Measurements from ENCODE around the gene HOXD3. TPM values are rescaled to one million over a fixed set of nuclear protein-coding genes. Genes with fewer than 3 reads are reported as not detected.

Gene HOXD3
- polyA plus RNA-seq, 3 donors: not detected

- H3K27me3 ChIP-seq (ENCODE audit: control insufficient read depth in 2 of 2, insufficient read depth in 2 of 2, low read length in 2 of 2): peaks cover 80 to 100% of the 10 kb centered on the region in 2 donors
- peak overlapping the region in 1 of 2 donors; percentile 69 for H3K4me3 Mint-ChIP-seq
- H3K9me3 ChIP-seq (replicated peaks in 1 of 2; ENCODE audit: control insufficient read depth in 1 of 2, insufficient read depth in 1 of 2, low read length in 2 of 2): peaks cover 4 to 45% of the 10 kb centered on the region in 2 donors
- 2% methylated on average over 19 of the region's 26 CpGs for WGBS (ENCODE audit: insufficient coverage)
- no peak for TF ChIP-seq CTCF (IDR thresholded peaks at IDR 0.05)
- H4K20me1 ChIP-seq (ENCODE audit: insufficient read depth, low read length): no peaks in the 10 kb centered on the region
- no peaks in the 10 kb centered on the region for H3K36me3 ChIP-seq (replicated peaks in 1 of 2; ENCODE audit: control insufficient read depth in 1 of 2, insufficient read depth in 2 of 2, low read length in 2 of 2)
- H3K4me3 ChIP-seq (replicated peaks in 1 of 3; ENCODE audit: low read depth in 2 of 3, low read length in 3 of 3): no peak overlapping the region
- no peak overlapping the region for H2AFZ ChIP-seq (ENCODE audit: insufficient read depth, low read depth, low read length, poor library complexity, severe bottlenecking)
- H3K27ac ChIP-seq (ENCODE audit: low read depth in 1 of 2, low read length in 2 of 2): no peak overlapping the region
- no peaks in the 10 kb centered on the region for H3K79me2 ChIP-seq (ENCODE audit: insufficient read depth, low read length)
- peaks cover 93 to 100% (median 100%) of the 10 kb centered on the region in 3 donors for H3K27me3 Mint-ChIP-seq (ENCODE audit: low read depth in 3 of 3)
- no peak overlapping the region for H3K27ac Mint-ChIP-seq
- H3K36me3 Mint-ChIP-seq: peaks cover 0 to 8% of the 10 kb centered on the region in 2 donors
- intact Hi-C loops (cut with micrococcal nuclease): no loop called here
- no peaks in the 10 kb centered on the region for H3K4me1 ChIP-seq (ENCODE audit: control insufficient read depth in 1 of 2, insufficient read depth in 2 of 2, low read length in 2 of 2)
- no peak overlapping the region for H3K9ac ChIP-seq (ENCODE audit: insufficient read depth, low read length, poor library complexity, severe bottlenecking)
- no peak for DNase-seq
- peaks cover 0 to 50% (median 28%) of the 10 kb centered on the region in 7 donors for H3K9me3 Mint-ChIP-seq
- no peaks in the 10 kb centered on the region for H3K4me1 Mint-ChIP-seq
- H3K4me2 ChIP-seq (replicated peaks; ENCODE audit: extremely low read depth, low read length, poor library complexity, severe bottlenecking): no peak overlapping the region
These were observed 8.4 kb downstream of the HOXD3 start for GRCh38 chr2:176165370-176166050.

- intact Hi-C loops (cut with micrococcal nuclease): no loop called here
- no peak for DNase-seq
- peaks cover 0 to 42% (median 26%) of the 10 kb centered on the region in 7 donors for H3K9me3 Mint-ChIP-seq
- Histone ChIP-seq H3K27ac (ENCODE audit: low read depth in 1 of 2, low read length in 2 of 2) (no peak overlapping the region), H3K9ac (ENCODE audit: insufficient read depth, low read length, poor library complexity, severe bottlenecking) (no peak overlapping the region), H3K36me3 (replicated peaks in 1 of 2; ENCODE audit: control insufficient read depth in 1 of 2, insufficient read depth in 2 of 2, low read length in 2 of 2) (no peaks in the 10 kb centered on the region), H3K9me3 (replicated peaks in 1 of 2; ENCODE audit: control insufficient read depth in 1 of 2, insufficient read depth in 1 of 2, low read length in 2 of 2) (peaks cover 0 to 40% of the 10 kb centered on the region in 2 donors), H3K4me1 (ENCODE audit: control insufficient read depth in 1 of 2, insufficient read depth in 2 of 2, low read length in 2 of 2) (no peaks in the 10 kb centered on the region), H2AFZ (ENCODE audit: insufficient read depth, low read depth, low read length, poor library complexity, severe bottlenecking) (no peak overlapping the region), H3K4me3 (replicated peaks in 1 of 3; ENCODE audit: low read depth in 2 of 3, low read length in 3 of 3) (no peak overlapping the region), H3K27me3 (ENCODE audit: control insufficient read depth in 2 of 2, insufficient read depth in 2 of 2, low read length in 2 of 2) (peaks cover 82 to 100% of the 10 kb centered on the region in 2 donors), H3K79me2 (ENCODE audit: insufficient read depth, low read length) (no peaks in the 10 kb centered on the region), H4K20me1 (ENCODE audit: insufficient read depth, low read length) (no peaks in the 10 kb centered on the region), H3K4me2 (replicated peaks; ENCODE audit: extremely low read depth, low read length, poor library complexity, severe bottlenecking) (no peak overlapping the region)
- no peaks in the 10 kb centered on the region for H3K4me1 Mint-ChIP-seq
- TF ChIP-seq CTCF (IDR thresholded peaks at IDR 0.05): no peak
- peak overlapping the region in 1 of 2 donors; percentile 69 for H3K4me3 Mint-ChIP-seq
- no peak overlapping the region for H3K27ac Mint-ChIP-seq
- 20% methylated on average over 1 of the region's 2 CpGs for WGBS (ENCODE audit: insufficient coverage)
- H3K27me3 Mint-ChIP-seq (ENCODE audit: low read depth in 3 of 3): peaks cover 93 to 100% (median 100%) of the 10 kb centered on the region in 3 donors
- H3K36me3 Mint-ChIP-seq: peaks cover 0 to 8% of the 10 kb centered on the region in 2 donors
These were observed 9.2 kb downstream of the HOXD3 start for GRCh38 chr2:176166272-176166671.

Measured in CD14-positive monocyte (primary cell).